CD4-positive, alpha-beta T cell treated with Interleukin-17A for 4 hours (primary cell): Measurements from ENCODE around the gene FBXL15.
A peak's percentile ranks its signal among the peaks of the same experiment; 100 is the strongest.

Source experiments
- DNase-seq: peaks from one replicate; pipeline ENCODE4 v3.0.0-alpha.2; 2020; ENCODE audit warnings: mixed read lengths

The FBXL15 gene

DNA sequence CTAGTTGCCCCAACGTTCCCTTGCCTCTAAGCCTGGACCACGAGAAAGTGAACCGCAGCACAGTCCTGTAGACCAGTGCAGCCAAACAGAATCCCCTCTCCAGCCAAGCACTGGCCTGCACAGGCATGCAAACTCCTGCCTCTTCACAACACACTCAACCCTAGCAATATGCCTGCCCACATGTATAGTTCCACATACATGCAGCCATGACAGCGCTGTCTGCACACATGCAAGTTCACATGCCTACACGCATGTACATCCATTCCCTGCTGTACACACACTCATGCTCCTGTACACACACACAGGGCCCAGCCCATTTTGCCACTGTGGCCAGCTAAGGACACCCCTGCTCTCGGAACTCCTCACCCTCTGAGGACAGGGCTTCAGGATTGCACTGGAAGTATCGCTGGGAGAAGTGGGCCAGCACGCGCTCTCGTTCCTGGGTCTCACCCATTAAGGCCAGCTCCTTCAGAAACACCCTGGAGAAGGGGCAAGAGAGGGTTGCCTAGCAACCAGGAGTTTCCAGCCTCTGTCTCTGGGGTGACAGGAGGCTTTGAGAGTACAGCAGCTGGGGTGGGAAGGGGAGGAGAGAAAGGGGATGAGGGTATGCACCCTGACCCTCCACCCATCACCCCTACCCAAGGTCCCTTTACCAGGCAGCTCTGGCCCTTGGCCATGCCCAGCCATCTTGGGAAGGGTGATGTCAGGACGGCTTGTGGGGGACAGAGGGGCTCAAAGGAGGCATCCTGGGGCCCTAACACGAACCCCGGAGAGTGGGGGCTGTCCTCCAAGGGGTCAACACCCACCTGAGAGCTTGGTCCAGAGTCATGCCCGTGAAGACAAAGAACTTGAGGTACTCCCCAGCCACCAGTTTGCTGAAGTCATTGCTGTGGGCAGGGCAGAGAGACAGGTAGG is 9.0 kb upstream of the FBXL15 start:
- DNase-seq: no peak

- DNase-seq: no peak
These were observed 8.3 kb upstream of the FBXL15 start for GRCh38 chr10:102412293-102412692.

- DNase-seq: peak; percentile 56
These were observed 7.5 kb upstream of the FBXL15 start for GRCh38 chr10:102413053-102413705.

GRCh38 chr10:102413806-102414561 is 6.7 kb upstream of the FBXL15 start:
- DNase-seq: no peak

- no peak for DNase-seq
These were observed 5.9 kb upstream of the FBXL15 start for GRCh38 chr10:102414749-102415148.

- no peak for DNase-seq
These were observed 4.4 kb upstream of the FBXL15 start for GRCh38 chr10:102416283-102416682.

DNA sequence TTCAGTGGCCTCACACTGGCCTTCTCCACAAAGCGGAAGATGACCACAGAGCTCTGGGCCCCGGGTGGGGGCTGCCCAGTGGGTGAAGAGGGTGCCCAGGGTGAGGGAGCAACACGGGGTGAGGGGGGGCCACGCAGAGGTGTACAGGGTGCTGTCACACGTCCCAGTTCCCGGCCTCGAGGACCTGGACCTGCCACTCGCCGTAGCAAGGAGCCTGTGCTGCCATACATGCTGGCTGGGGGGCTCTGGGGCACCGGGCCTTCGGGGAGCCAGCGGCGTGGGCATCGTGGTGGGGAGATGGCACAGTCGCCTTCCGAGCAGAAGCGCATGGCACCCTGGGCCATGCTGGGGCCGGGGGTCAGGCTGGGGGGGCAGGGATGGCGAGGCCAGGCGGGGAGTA is 3.9 kb upstream of the FBXL15 start:
- no peak for DNase-seq

DNA sequence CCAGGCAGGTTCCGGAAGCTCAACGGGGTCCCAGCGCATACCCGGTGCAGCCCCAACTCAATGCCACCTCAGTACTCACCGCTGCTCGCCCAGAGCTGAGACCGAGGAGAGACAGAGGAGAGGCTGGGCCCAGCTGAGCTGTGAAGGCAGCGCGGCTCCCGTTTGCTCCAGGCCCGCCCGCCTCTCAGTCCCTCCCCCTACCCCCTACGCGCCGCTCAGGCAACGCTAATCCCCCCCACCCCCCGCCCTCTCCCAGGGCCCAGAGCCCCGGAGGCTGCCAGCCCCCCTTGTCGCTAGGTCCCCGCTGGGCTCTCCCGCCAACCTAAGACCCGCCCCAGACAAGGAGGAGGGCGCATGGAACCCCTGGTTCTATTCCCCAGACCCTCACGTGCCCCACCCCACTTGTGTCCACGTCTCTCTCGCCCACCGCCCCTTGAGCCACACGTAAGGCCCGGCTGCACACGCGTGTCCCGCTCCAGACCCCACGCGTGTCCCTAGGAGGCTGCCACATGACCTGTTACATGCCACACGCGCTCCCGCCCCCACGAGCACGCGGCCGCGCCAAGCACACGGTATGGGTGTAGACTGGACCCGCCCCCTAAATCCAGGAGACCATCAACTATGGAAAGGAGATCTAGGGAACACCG is 1.9 kb upstream of the FBXL15 start, which contains the start of gene PSD:
Gene PSD, minus strand, starts transcription at position 164 of the 647 bp plus-strand sequence. CDS start 1,747 bp downstream, outside the sequence.
- no peak for DNase-seq

- peak; percentile 77 for DNase-seq
These were observed 1.1 kb upstream of the FBXL15 start for GRCh38 chr10:102419269-102420180.

GRCh38 chr10:102420181-102420713 is 389 bp upstream of the FBXL15 start:
- no peak for DNase-seq

GRCh38 chr10:102421507-102421756 is 796 bp downstream of the FBXL15 start:
- no peak for DNase-seq

- DNase-seq: no peak
These were observed 1.3 kb downstream of the FBXL15 start for GRCh38 chr10:102421757-102422512.

DNA sequence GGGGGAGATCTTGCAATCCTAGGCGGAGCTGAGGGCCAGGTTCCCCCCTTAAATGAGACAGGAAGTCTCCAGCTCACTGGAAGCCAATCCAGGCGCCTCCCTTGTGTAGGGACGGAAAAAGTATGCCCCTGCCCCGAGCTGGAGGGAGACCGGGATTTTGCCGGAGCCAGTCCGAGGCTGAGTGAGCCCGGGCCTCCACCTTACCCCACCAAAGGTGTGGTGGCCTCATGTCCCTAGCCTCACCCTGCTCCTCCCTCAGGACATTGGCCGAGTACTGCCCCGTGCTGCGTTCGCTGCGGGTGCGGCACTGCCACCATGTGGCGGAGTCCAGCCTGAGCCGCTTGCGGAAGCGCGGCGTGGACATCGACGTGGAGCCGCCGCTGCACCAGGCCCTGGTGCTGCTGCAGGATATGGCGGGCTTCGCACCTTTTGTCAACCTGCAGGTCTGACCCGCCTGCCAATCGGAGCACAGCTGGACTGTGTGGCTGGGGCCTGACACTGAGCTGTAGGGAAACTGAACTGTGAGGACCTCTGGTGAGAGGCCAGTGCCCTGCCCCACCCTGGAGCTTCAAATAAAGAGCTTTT is 2.0 kb downstream of the FBXL15 start:
- peak; percentile 65 for DNase-seq

DNA sequence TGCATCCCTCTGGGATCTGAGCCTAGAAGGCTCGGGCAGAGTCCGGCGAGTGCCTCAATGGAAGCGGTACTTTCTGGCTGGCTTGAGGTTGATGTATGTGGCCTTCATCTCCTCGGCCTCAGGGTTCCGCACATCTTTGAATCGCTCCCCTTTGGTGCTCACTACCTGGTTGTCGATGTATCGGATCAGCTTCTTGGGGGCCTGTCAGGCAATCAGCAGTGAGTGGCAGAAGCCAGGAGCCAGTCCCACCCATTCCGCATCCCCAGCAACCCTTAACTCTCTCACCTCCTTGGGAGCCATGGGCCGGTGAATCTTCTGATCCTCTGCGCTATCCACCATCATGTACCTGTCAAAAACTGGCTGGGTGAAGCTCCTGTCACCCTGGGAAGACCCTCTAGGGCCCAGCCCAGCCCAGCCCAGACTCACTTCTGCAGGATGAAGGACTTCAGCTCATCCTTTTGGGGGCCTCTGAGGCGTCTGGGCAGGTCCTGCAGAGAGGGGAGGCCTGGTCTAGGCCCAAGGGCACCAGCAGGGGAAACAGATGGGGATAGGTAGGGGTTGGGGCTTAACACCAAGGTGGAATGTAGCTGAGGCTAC is 2.8 kb downstream of the FBXL15 start:
- no peak for DNase-seq

DNA sequence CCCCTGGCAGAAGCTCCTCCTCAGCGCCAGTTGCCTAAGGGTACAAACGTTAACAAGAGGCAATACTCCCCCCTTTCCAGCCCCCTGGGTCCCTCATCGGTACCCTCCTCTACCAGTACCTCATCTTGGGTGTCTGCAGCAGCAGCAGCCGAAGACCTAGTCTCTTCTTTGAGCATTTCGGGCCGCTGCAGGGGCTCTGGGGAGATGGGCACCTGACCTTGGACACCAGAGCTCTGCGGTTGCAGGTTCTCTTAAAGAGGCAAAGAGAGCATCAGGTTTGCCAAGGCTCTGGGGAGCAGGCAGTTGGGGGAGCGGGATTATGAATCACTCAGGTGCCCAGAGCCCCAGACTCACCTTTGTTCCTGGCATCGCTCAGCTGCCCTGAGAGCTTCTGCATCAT is 3.5 kb downstream of the FBXL15 start:
- no peak for DNase-seq

DNA sequence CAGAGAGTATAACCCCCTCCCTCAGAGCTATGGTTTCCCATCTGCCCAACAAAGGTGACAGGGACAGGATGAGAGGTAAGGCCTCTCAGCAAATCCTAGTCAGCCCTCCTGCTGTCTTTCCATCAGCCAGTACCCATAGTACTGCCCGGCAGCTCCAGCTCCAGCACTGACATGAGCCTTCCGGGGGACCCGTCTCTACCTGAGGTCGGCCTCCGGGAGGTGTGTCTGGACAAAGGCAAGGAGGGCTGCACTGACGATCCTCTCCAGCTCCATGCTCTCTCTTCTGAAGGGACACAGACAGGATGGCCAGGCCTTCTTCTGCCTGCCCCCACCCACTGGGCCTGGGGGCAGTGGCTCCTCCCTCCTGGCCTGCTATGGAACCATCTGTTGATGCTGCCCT is 4.3 kb downstream of the FBXL15 start:
- no peak for DNase-seq

GRCh38 chr10:102425444-102425843 is 4.8 kb downstream of the FBXL15 start:
- no peak for DNase-seq

DNA sequence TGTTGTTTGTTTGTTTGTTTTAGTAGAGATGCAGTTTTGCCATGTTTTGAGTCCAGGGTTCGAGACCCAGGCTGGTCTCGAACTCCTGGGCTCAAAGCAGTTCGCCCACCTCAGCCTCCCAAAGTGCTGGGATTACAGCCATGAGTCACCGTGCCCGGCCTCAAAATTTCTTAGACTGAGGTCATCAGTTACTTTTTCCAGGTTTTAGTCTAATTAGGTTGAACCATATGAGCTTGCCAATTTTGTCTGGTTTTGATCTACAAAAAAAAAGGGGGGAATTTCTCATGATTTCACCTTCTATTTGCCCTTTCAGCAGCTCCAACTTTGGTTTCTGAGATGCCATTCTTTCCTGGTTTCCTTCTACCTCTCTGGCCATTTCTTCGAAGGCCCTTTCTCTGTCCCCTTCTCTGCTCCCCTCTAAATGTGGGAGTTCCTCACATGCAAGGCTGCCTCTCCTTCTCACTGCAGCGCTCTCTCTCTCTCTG is 6.2 kb downstream of the FBXL15 start:
- DNase-seq: no peak

DNA sequence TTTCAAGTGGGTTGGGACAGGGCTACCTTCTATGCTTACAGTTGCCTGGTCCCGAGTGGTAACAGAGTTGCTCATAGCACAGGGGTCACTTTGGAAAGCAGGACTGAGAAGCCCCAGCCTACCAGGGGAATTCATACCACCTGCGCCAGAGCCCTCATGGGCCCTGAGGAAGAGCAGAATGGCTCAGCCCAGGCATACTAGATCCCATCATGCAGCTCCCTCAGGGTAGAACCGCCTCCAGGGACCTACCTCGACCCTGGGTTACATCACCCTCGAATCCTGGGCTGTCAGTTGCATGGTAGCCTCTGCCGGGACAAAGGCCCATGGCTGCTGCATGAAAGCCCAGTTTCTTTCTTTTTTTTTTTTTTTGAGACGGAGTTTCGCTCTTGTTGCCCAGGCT is 8.8 kb downstream of the FBXL15 start:
- DNase-seq: no peak
